Renal pelvis (tissue), 4 donors: ENCODE results near the gene PTK7. TPM values are rescaled to one million over a fixed set of nuclear protein-coding genes. Genes with fewer than 3 reads are reported as not detected.

Source experiments
- DNase-seq: peaks from one replicate; pipeline ENCODE4 v3.0.0-alpha.2; 2013
- polyA plus RNA-seq, 3 donors: library from polyadenylated mRNA; unstranded; fragments of 120-200 nt; gene quantifications; one replicate each; pipeline ENCODE4 v1.2.1, GENCODE V29; 2013; ENCODE audit not compliant: insufficient read length in 3 of 3

Gene PTK7
- polyA plus RNA-seq, 3 donors, result 229 to 267 (median 251) TPM

GRCh38 chr6:43052225-43052841, 23.8 kb upstream of the PTK7 start:
- DNase-seq, result no peak

GRCh38 chr6:43052842-43053544, 23.1 kb upstream of the PTK7 start:
- DNase-seq, result no peak

- DNase-seq, result peak; percentile 94
Observed at GRCh38 chr6:43053545-43054205, 22.4 kb upstream of the PTK7 start, which contains the start of gene CUL7. CUL7 (minus strand) TSS chr6:43053851; CDS start chr6:43052788, 1,063 bp downstream.

GRCh38 chr6:43054206-43054943, 21.7 kb upstream of the PTK7 start:
- no peak for DNase-seq

GRCh38 chr6:43055966-43056365, 20.1 kb upstream of the PTK7 start:
- DNase-seq, result no peak

GRCh38 chr6:43058531-43058930, 17.6 kb upstream of the PTK7 start:
- DNase-seq, result no peak

GRCh38 chr6:43059168-43060033, 16.7 kb upstream of the PTK7 start, which contains the start of the genes KLC4 and MRPL2:
KLC4 (plus strand) TSS chr6:43059631; CDS start chr6:43061336, 1,705 bp downstream.
MRPL2 (minus strand) TSS chr6:43059434; CDS start chr6:43059381, 53 bp downstream.
- peak; percentile 99 for DNase-seq

- no peak for DNase-seq
Observed at GRCh38 chr6:43060034-43060754, 15.9 kb upstream of the PTK7 start.

- DNase-seq, result no peak
Observed at GRCh38 chr6:43060755-43061633, 15.1 kb upstream of the PTK7 start.

- no peak for DNase-seq
Observed at GRCh38 chr6:43061861-43062260, 14.3 kb upstream of the PTK7 start.

GRCh38 chr6:43062818-43063217, 13.3 kb upstream of the PTK7 start:
- no peak for DNase-seq

- DNase-seq, result peak; percentile 78
Observed at GRCh38 chr6:43070028-43070632, 6.0 kb upstream of the PTK7 start.

- DNase-seq, result peak; percentile 90
Observed at GRCh38 chr6:43074847-43075669, 1.1 kb upstream of the PTK7 start.

- DNase-seq, result peak; percentile 71
Observed at GRCh38 chr6:43076464-43077332, 584 bp downstream of the PTK7 start.

GRCh38 chr6:43077333-43077809, 1.3 kb downstream of the PTK7 start:
- no peak for DNase-seq

GRCh38 chr6:43077981-43078511, 1.9 kb downstream of the PTK7 start:
- peak; percentile 60 for DNase-seq
